Stimulated activated naive CD4-positive, alpha-beta T cell treated with Interleukin-2 at 50 U/mL for 16 hours (primary cell): ENCODE data around the gene IGF2R.

Experiments used
- DNase-seq: peaks from one replicate; lab custom pipeline; 2025; lab: John Stamatoyannopoulos, UW

The IGF2R gene

DNA sequence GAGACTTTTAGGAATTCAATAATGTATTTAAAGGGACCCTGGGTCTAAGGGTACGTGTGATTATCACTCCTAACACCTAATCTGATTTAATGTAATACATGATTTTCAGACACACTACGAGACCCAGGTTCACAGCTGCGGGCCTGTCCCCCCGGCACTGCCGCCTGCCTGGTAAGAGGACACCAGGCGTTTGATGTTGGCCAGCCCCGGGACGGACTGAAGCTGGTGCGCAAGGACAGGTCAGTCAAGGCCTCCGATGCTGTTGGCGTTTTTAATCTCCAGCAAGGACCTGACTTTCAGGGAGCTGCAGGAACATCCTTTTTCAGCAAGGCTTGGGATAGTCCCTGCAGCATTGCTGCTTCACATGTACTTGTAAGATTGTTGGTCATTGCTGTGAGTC is 58.2 kb downstream of the IGF2R start:
- no peak for DNase-seq

DNA sequence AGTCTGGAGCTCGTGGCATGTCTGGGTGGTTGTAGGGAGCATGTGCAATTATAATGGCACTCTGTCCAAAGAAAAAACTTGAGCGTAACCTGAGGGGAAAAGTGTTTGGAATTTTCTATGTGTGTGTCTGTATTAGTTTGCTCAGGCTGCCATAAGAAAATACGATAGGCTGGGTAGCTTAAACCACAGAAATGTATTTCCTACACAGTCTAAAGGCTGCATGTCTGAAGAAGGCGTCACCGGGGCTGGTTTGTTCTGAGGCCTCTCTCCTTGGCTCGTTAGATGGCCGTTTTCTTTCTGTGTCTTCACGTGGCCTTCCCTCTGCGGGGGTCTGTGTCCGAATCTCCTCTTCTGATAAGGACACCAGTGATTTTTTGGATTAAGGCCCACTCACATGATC is 59.0 kb downstream of the IGF2R start:
- no peak for DNase-seq

DNA sequence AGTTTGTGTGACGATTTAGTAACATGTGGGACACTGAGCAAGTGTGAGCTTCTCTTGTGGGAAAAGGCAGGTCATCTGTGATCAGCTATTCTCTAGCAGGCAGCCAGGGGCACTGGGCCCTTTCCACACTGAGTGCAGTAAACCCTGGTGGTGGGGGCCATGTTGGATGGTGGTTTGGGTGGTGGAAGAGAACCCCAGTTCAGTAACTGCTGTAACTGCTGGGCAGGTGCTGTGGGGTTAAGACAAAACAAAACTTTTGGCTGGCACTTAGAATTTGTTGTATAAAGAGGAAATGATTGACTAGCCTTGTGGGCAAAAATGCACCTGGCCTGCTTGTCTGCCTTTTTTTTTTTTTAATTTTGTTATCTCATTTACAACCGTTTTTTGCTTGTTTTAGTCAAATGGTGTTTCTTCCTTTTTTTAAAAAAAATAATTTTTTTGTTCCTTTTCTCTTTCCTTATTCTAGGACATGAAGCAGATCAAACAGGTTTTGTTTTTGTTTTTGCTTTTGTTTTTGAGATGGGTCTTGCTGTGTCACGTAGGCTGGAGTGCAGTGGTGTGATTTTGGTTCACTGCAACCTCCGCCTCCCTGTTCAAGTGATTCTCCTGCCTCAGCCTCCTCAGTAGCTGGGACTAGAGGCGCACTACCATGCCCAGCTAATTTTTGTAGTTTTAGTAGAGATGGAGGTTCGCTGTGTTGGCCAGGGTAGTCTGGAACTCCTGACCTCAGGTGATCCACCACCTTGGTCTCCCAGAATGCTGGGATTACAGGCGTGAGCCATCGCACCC is 59.8 kb downstream of the IGF2R start:
- no peak for DNase-seq

DNA sequence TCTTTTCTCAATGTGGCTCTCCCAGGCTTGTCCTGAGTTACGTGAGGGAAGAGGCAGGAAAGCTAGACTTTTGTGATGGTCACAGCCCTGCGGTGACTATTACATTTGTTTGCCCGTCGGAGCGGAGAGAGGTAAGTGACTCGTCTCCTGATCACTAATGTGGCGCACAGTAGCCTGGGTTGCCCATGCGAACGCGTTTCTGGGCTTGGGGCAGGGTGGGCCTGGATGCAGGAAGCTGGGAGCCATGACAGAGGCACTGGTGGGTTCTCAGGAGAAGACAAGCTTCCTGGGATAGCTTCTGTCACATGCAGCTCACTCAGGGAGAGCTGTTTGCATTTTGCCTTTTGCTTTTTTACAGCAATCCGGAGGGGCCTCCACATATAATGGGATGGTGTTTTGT is 60.6 kb downstream of the IGF2R start:
- no peak for DNase-seq

DNA sequence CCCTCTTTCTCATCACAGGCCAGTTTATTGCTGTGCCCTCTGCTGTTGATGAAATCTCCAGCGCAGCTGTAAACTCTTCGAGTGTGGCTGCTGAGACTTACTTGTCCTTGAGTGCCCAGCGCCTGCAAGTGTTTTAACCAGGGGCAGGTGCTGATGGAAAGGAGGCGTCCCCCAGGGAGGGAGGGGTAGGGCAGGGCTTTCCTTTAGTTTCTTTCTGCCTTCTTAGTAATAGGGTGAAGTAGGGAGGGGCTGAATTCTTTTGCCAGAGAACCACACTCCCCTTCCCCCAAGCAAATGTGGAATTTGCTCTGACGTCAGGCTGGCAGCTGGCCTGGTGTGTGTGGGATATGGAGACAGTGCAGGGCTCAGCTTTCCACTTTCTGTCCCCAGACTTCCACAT is 61.2 kb downstream of the IGF2R start:
- DNase-seq, result no peak

DNA sequence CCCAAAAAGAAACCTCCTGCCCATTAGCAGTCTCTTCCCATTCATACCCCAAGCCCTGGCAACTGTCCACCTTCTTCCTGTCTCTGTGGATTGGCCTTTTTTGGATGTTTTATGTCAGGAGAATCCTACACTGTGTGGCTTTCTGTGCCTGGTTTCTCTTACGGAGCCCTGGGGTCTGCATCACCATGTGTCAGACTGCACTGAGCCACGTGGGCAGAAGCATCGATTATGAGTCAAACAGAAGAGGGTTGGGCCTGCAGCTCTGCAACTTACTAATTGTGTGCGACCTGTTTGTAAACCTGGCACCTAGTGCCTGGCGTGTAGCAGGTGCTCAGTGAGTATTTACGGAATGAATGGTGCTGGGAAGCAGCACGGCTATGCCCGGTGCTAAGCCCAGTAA is 62.6 kb downstream of the IGF2R start:
- no peak for DNase-seq

DNA sequence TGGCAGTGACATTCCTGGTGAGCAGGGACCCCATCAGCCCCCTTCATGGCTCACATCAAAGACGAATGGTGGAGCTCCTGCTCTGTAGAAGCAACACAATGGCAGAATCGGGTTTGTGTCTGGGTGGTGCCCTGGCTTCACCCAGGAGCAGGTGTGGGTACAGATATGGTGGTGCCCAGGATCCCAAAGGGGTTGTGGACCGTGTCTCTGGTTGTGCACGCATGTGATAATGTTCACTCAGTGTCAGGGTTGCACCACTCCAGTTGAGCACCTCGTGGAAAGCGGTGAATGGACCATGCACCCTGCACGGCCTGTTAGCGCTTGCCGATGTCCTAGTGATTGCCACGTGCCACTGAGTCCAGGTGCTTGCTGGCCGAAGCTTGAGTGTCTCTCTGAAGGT is 63.0 kb downstream of the IGF2R start:
- DNase-seq, result no peak

DNA sequence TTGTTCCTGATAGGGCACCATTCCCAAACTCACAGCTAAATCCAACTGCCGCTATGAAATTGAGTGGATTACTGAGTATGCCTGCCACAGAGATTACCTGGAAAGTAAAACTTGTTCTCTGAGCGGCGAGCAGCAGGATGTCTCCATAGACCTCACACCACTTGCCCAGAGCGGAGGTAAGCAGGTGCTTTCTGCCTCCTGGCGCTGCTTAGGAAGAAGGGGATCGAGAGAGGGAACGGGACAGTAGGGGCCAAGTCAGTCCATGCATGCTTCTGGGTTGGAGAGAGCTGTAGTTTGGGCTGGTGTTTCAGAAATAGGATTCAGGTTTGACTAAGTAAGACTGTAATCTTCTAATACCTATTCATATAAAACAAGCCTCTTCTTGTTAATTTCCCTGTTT is 63.7 kb downstream of the IGF2R start:
- DNase-seq, result no peak

GRCh38 chr6:160034036-160034930 is 65.4 kb downstream of the IGF2R start:
- DNase-seq, result no peak

DNA sequence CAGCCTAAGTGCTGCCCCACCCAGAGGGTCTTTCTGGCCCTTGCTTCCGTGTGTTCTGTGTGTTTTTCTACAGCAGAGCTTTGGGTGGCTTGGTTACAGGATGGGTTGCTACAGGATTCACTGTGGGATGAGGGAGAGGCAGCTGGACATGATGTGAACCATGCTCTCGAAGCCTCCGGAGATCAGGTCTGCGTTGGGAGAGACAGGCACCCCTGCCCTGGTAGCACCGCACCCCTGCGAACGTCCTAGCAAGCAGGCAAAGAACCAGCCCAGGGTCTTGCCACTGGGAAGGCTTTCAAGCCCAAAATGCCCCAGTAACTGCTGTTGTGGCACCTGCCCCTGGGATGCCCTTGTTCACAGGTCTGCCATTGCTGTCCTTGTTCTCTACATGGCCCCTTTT is 66.4 kb downstream of the IGF2R start:
- DNase-seq, result no peak

GRCh38 chr6:160035693-160036330 is 66.9 kb downstream of the IGF2R start:
- no peak for DNase-seq

DNA sequence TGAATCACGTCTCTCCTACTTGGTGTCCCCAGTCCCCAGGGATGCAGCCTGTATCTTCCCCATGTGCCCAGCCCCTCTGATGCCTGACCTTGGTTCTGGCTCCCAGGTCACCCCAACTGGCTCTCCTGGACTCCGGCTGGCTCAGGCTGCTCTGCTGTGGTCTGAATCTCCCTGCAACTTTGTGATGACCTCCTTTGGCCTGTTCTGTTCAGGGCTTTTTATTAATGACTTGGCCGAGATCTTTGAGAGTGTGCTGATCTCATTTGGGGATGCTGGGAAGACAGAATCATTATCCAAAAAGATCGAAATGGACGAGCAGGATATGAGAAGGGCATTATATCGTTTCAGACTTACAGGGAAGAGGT is 67.4 kb downstream of the IGF2R start:
- DNase-seq, result no peak

GRCh38 chr6:160036790-160037206 is 67.9 kb downstream of the IGF2R start:
- no peak for DNase-seq

DNA sequence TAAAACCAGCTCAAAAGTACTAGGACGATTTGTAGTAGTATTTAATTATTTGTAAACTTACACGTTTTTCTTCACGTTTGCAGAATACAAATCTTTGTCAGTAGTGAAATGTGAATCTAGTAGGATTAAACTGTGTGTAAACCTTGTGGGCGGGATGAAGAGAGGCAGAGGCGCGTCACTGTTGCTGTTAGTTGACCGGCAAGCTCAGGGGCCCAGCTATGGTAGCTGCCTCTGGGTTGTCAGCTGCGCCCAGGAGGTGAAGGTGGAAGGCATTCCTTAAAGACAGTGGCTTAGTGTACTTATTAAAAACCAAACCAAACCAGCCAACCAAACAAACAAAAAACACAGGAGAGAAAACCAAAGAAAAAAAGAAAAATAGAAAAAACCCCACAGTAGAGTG is 69.6 kb downstream of the IGF2R start:
- no peak for DNase-seq

DNA sequence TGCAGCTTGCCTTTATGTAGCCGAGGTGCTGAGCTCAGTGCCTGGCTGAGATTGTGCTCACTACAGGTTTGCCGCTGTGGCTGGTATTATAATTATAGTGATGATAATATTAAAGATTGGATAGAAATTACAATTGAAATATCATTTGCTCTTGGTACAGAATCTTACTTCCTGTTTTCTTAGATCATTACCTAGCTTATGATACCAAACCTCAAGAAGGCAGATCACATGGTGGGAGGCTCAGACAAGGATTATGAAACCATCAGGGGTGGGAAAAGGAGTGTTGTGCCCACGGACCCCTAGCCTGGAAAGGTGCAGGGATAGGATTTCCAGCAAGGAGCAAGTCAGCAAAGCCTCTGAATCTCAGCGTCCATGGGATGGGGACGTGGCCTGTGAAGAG is 70.6 kb downstream of the IGF2R start:
- no peak for DNase-seq

DNA sequence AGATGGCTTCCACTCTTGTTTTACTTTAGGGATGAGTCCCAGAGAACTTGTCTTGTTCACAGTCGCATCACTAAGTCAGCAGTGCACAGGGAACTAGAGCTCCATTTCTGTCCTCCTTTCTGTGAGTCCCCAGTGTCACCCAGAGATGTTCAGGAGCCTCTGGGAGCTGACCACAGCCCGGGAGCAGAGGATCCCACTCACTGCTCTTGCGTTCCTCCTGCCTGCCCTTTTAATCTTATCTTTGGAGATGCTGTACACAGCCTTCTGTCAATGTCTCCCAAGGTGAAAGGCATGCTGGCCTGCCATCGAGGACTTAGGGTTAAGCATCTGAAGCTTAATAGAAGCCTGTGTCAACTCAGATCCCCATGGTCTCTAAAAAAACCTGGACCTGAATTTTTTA is 71.2 kb downstream of the IGF2R start:
- no peak for DNase-seq

DNA sequence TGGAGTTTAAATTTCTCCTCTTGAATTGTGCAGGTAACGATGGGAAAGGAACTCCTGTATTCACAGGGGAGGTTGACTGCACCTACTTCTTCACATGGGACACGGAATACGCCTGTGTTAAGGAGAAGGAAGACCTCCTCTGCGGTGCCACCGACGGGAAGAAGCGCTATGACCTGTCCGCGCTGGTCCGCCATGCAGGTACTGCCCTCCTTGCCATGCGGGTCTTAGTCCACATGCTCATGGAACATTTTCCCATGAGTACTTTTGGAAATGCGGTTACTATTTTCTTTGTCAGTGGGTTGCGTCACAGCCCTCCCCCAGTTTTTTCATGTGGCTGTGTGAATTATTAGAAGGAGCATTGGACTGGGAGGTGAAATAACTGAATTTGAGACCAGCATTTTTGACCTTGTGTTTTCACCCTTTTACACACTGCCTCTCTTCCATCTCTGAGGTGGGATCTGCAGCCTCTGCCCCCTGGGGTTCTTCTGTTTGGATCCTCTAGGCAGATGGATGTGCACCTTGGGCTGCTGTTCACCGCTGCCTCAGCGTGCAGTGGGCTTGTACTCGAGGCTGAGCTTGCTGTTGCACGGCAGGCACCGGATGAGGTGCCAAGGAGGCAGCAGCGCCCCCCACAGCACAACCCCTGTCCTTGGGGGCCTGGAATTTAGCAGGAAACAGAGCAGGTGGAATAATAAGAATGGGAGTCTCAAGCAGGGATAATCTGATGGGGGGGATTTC is 71.8 kb downstream of the IGF2R start:
- no peak for DNase-seq

DNA sequence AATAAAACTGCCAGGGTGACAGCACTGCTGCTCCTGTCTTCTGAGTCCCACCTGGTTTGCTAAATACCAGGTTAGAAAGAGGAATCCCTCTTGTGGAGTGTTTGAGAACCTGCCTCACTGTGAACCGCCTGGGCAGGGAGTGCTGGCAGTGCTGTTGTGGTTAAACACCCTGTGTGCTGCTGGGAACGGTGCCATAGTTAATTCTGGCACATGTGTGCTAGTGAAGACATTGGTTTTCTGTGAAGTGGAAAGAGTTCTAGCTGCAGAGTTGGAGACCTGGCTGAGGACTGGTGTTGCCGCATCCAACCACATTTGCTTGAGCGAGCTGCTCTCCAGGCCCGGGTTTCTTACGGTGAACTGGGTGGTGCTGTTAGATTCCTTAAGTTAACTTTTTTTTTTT is 72.7 kb downstream of the IGF2R start:
- DNase-seq, result no peak

GRCh38 chr6:160042014-160042773 is 73.3 kb downstream of the IGF2R start:
- DNase-seq, result no peak

DNA sequence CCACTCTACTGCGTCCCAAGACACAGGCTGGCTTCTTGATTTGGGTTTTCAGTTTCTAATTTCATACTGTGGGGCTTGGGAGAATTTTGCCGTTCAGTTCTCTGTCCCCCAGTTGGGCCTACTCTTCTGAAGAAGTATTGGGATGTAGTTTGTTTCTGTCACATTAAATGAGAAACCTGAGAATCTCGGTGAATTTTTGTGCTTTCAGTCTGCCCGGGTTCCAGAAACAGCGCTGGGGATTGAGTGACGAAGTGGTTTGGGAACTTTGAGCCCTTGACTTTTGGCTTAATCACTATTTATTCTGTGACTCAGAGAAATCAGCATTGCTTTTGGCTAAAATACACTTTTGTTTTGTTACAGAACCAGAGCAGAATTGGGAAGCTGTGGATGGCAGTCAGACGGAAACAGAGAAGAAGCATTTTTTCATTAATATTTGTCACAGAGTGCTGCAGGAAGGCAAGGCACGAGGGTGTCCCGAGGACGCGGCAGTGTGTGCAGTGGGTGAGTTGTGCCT is 74.0 kb downstream of the IGF2R start:
- no peak for DNase-seq

- DNase-seq, result no peak
Measured at GRCh38 chr6:160043784-160044183, 74.9 kb downstream of the IGF2R start.
